Measurements from ENCODE around the gene FLVCR1.

- TF ChIP-seq EP300 (IDR thresholded peaks at IDR 0.05) (no peak), POLR2A (IDR thresholded peaks at IDR 0.05) (no peak)
These were observed 45.6 kb downstream of the FLVCR1 start for GRCh38 chr1:212903664-212904063.

Data from ovary (tissue), 1 donor.